Left lobe of liver (tissue), 2 donors: Measurements from ENCODE around the gene ATXN1. TPM values are rescaled to one million over a fixed set of nuclear protein-coding genes. Genes with fewer than 3 reads are reported as not detected.

Source experiments
- ATAC-seq: fragments of 200-7000 bp; cut with Tn5 transposase; one replicate; pipeline ENCODE4 v1.9.1; 2020; ENCODE audit warnings: mild to moderate bottlenecking, moderate library complexity
- DNase-seq: peaks from one replicate; pipeline ENCODE4 v3.0.0-alpha.2; 2020; ENCODE audit warnings: low spot score
- total RNA-seq: library from RNA; stranded (reverse); gene quantifications from one replicate; pipeline ENCODE4 v1.2.1, GENCODE V29; 2021
- donor health status: DM: no; HTN: no; CAD: no; lungs with moderate emphysema.
- donor health status: DM: no; HTN: yes; CAD: no.

The ATXN1 gene
- total RNA-seq, 1 donor from 2014 or later, result 29.5 TPM

DNA sequence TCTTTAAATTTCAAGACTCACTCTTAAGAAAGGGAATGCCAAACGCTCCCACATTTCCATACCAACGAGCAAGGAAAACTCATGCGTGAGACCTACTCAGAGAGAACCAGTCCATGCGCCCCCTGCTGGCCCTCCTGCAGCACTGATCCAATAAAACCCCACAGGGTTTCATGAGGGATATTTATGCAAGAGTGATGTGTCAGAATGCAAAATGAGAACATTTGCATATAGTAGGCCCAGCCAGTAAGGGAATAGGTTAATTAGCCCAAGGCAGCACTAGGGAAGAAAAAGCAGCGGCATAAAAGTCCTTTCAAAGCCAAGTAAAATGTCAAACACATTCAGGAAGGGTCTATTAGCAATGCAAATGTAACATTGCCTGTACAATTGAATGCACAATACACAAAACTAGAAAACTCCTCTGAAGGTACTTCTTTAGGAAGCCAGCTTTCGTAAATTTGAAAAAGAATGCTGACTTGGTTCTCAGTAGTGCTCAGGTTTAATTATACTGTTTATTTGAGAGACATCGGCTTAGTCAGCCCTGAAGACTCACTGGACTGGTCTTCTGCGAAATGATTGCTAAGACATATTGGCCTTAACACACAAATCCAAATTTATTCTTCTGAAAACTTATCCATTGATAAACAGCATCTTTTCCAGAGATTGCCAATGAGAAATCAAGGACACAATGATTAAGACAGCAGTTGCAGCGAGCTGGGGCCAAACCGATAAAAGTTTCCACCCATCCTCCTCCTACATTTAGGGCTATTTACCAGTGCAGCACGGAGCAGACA, 429.7 kb downstream of the ATXN1 start:
- ATAC-seq (peak; percentile 71), DNase-seq (no peak)

DNA sequence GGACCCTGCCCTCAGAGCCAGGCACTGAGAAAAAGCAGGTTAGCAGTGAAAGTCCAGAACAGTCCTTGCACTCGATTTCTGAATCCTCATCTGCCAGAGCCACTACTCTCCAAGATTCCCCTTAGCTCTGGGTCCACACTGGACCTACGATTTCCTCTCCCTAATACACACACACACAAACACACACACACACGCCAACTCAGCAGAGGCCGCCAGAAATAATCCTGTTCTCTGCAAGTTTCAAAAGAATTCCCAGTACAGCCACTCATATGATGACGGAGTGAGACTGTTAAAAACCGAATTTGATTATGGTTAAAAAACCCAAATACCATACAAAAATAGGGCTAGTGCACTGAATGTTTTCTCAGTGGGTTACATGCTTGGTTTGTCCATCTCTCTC, 432.0 kb downstream of the ATXN1 start:
- ATAC-seq (no peak), DNase-seq (no peak)

DNA sequence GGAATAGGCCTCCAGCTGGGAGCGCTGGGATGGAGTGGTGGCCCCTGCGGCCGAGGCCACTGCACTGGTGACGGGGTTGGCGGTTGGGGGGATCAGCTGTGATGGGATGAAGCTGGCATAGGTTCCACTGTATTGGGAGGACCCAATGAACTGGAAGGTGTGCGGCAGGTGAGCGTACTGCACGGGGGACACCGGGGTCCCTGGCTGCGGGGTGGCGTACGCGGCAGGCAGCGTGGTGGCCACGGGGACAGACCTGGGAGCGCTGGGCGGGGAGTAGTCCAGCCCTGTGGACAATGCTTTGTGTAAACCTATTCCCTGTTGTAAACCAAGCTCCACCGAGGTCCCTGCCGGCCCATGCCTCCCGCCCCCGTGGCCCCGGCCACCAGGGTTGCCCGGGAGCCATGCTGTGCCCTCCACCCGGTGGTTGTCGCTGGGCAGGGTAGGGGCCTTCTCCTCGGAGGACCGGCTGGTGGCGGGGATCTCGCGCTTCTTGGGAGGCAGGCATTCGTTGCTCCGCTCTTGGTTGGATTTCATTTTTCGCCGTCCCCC, 433.4 kb downstream of the ATXN1 start:
- no peak for ATAC-seq

DNA sequence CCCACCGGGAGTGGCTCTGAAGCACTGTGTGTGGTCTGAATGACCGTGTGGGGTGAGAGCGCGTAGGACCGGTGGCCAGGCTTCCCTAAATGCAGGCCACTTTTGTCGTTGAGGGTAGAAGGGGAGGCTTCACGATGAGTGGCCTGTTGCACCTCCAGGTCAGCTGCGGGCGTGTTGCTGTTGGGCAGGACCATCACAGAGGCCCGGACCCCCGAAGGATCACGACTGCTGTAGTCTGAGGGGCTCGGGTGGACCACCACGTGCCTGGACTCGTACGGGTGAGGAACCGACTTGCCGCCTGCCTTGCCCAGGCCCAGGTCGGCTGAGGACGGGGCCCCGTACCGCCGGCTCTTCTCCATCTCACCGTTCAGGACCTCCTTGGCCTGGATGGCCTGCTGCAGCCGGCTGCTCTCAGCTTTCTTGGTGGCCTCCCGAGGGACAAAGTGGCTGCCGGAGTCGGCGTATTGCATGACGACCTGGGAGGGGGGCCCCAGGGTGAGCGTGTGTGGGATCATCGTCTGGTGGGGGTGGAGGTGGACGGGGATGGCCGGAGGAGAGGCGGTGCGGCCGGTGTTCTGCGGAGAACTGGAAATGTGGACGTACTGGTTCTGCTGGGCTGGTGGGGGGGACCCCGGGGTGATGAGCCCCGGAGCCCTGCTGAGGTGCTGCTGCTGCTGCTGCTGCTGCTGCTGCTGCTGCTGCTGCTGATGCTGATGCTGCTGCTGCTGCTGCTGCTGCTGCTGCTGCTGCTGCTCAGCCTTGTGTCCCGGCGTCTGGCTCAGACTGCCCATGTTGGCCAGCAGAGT, 434.1 kb downstream of the ATXN1 start:
- ATAC-seq, result no peak
- DNase-seq, result no peak

More for the DNA sequence above, 433.4 kb downstream of the ATXN1 start:
- no peak for DNase-seq

DNA sequence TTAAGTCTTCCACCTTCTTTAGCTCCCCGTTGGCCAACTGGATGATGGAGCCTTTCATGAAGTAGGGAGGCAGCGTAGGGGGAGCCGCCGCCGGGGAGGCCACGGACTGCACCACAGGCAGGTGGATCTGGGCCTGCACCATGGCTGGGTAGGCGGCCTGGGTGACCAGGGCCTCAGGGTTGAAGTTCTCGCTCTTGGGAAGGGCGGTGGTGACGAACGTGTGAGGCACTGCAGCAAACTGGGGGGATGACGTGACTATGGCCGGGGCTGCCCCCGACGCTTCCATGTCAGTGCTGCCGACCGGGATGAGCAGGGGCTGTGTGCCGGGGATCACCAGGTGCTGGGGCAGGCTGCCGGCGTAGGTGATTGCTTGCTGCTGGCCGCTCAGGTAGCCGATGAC, 434.7 kb downstream of the ATXN1 start:
- DNase-seq, result no peak
- no peak for ATAC-seq

DNA sequence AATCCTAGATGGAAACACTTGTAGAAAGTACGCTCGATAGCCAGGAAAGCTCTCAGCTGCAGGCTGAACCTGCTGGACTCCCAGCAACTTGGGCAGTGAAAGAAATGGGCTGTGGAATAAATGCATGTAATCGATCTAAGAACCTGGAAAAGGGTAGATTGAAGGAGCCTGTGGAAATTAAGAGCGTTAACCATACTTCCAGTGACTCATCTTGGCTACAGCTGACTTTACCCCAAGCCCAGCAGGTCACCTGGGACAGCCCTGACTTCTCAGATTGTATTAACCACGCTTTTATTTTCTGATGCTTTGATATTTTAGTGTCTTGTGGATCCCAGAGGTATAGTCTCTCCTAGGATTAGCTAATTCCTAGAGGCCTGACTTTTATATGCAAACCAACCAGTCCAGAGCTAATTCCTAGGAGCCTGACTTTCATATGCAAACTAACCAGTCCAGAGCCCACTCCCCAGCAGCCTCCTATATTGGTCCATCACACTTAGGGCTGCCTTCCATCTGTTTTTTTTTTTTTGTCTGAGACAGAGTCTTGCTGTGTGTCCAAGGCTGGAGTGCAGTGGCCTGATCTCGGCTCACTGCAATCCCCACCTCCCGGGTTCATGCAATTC, 436.5 kb downstream of the ATXN1 start:
- ATAC-seq, result no peak
- no peak for DNase-seq

DNA sequence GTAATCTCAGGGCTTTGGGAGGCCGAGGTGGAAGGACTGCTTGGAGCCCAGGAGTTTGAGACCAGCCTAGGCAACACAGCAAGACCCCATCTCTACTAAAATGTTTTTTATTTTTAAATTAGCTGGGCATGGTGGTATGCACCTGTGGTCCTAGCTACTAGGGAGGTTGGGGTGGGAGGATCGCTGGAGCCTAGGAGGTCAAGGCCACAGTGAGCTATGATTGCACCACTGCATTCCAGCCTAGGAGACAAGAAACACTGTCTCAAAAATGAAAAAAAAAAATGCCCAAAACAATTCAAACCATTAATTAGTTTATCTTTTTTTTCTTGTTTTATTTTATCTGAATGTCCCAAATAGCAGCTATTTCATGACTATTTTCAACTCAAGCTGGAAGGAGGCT, 437.1 kb downstream of the ATXN1 start:
- DNase-seq, result no peak
- ATAC-seq, result no peak

DNA sequence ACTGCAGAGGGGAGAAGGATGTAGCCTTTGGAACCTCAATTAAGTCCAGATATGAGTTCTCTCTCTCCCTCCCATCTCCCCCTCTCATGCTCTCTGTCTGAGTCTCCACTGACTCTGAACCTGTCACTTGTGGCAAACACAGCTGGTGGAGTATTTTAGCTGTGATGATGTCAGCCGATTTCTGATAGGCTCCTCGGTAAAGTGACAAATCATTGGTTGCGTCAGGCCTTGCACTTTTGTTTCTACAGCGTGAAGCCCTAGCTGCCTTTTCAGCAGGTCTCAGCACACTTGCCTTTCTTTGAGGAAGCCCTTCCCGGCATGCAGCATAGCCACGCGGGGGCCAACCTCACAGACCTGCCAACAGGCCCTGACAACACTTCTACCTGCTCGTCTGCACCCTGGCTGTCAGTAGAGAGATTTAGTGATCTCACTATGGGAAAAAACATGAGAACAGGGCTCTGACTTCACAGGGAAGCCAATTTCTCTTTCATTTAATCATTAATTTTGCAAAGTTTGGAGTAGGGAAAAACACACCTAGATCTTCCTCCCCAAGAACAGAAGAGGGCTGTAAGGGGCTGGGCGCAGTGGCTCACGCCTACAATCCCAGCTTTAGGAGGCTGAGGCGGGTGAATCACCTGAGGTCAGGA, 438.5 kb downstream of the ATXN1 start:
- ATAC-seq (peak; percentile 15), DNase-seq (no peak)

DNA sequence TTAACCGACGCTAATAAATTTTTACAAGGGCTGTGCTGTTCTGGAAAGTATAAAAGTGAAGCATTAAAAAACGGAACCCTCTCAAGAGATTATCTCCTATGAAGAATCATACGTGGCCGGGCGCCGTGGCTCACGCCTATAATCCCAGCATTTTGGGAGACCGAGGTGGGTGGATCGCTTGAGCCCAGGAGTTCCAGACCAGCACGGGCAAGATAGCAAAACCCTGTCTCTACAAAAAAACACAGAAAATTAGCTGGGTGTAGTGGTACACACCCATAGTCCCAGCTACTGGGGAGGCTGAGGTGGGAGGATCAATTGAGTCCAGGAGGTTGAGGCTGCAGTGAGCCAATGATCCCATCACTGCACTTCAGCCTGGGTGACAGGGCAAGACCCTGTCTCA, 439.4 kb downstream of the ATXN1 start:
- no peak for ATAC-seq
- no peak for DNase-seq

DNA sequence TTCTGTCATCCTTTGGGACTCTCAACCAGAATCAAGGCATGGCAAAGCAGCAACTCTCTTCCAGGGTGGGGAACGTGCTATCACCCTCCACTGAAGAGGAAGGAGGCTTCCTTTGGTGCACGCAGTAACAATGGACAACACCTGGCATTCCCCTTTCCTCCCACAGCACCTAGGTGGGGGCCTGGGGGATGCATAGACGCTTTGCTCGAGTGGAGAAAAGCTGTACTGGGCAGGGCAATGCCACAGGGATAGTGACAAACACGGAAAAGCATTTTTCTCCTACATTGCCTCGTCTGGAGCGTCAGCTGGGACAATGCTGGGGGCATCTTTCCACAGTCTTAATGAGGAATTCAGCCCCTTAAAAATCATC, 439.9 kb downstream of the ATXN1 start:
- DNase-seq (no peak), ATAC-seq (no peak)

DNA sequence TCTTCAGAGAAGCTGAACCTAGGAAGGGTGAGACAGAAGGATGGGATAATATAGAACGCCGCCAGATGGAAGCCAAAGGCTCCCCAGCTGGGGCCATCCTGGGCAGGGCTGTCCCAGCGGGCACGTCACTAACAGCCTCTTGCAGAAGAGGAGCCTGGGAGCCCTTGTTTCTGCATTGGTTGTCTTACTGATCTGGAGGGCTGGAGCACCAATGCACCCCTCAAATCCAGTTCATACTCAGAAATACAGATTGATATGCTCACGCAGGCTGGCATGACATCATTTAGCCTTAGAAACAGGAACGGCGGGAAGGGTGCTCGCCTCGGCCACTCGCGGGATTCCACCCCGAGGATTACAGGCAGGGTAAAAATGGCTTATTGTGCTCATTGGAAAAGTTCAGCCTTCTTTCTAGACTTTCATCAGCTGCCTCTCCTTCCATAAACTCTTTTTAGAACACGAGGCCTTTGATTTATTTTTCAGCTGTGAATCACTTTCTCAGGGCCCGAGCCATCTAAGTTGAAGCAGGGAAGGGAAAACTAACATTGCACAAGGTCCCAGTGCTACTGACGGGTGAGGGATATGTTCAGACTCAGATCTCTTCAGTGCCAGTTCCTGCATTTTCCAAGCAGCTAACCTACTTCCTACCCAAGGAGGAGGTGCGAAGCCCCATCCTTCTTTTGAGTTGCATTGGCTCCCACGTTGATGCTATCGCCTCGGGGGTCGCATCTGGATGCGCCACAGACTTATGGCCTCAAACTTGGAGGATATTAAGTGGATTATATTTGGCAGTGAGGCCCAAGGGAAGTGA, 440.5 kb downstream of the ATXN1 start:
- DNase-seq, result no peak

DNA sequence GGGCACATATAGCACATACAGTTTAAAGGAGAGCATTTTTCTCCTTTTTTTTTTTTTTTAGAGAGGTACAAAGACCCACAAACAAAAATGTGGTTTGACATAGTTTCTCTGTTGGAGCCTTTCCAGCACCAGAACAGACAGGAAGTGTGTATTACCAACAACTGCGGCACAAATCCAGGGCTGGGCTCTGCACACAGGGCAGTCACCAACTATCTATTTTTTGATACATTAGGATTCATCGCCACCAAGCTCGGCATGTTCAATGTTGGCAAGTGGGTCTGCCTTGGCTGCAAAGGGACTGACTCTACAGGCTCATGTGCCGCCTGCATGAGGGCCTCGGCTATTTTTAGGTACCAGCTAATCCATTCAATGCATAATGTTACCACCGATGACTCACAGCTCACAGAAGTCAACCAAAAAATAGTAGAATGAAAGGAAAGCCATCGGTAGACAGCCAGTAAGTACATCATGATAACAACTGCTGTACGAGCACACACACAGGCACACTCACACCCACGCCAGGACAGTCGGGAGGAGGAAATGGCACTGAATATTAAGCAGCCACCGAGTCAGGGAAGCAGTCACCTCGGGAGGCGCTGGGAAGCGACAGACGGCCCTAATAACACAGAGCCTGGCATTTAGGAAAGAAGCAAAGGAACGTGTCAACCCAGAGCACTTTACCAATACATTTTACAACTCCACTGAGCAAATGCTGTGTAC, 441.3 kb downstream of the ATXN1 start:
- ATAC-seq (peak; percentile 38), DNase-seq (no peak)

More for the DNA sequence above, 440.5 kb downstream of the ATXN1 start:
- no peak for ATAC-seq

DNA sequence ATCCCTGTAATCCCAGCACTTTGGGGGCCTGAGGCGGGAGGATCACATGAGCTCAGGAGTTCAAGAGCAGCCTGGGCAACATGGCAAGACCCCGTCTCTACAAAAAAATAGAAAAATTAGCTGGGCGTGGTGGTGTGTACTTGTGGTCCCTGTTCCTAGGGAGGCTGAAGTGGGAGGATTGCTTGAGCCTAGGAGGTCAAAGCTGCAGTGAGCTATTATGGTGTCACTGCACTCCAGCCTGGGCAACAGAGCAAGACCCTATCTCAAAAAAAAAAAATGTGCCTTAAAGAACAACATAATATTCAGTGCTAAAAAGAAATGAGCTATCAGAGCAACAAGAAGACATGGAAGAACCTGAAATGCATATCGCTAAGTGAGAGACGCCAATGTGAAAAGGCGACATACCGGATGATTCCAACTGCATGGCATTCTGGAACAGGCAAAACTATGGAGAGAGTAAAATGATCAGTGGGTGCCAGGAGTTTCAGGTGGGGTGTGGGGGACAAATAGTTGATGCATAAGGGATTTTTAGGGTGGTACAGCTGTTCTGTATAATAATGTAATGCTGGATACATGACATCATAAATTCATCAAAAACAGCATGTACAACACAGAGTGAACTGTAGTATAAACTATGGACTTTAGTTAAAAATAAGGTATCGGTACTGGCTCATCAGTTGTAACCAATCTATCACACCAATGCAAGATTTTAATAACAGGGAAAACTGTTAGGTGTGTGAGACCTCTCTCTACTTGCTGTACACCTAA, 442.1 kb downstream of the ATXN1 start:
- ATAC-seq, result no peak
- no peak for DNase-seq

DNA sequence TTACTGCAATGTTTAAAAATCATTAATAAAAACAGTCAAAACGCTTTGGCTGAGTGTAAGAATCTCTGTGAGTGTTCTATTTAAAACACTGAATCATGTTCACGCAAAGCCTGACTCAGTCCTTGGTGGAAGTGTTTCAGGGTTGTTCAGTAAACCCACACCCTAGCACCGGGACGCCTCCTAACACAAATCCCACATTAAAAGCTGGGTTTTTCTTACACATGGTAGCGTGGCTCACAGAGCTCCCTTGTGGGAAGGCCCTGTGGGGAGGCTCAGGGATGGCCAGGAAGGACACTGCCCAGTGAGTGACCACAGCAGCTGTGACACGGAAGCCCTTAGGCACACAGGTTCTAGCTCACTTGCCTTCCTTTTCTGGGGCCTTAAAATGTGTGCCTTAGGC, 442.7 kb downstream of the ATXN1 start:
- DNase-seq (no peak), ATAC-seq (no peak)

DNA sequence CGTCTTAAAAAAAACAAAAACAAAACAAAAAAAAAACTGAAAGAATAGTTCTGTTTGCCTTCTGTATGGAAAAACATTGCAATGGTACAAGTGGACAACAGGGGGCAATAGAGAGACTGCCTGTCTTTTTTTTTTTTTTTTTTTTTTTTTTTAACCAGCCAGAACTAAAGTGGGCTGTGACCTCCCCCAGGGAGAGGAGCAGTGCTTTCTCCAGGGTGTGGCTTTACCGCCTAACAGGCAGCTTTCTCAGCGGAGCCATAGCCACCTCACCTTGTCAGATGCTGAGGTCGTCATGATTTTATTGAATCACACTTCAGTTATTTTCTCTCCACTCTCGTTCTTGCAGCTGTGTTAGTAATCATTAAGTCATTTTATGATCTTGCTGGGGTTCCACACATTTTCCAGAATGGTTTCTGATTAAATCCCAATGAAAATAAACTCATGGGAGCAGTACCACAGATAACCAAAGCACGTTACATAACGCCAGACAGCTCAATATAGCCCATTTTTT, 444.5 kb downstream of the ATXN1 start:
- ATAC-seq (peak; percentile 61), DNase-seq (no peak)

DNA sequence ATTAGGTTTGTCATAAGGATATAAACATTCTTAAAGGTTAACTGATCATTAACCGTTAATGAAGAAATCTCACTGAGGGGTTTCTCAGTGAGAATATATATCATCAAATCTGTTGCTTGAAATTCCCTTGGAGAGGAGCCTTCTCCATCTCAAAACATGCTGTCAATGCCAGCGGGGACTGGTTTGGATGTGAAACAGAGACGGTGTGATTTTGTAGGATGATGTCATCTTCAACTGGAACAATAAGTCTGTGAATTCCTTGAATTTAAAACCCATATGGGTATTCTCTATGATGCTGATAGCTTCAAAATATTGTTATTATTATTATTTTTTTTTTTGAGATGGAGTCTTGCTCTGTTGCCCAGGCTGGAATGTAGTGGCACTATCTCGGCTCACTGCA, 447.0 kb downstream of the ATXN1 start:
- no peak for ATAC-seq
- no peak for DNase-seq

DNA sequence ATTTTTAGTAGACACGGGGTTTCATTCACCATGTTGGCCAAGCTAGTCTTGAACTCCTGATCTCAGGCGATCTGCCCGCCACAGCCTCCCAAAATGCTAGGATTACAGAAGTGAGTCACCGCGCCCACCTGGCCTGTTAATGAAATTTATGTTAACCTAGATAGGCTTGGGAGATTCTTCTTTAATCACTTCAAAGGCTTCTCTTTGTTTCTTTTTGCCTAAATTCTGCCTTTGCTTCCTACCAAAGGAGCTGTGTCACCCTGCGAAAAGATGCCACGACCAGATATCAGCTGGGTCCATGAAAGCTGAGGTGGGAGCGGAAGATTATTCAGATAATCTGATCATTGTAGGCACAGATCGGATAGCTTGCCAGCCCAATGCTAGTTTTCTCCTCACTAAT, 447.5 kb downstream of the ATXN1 start:
- DNase-seq (no peak), ATAC-seq (no peak)

DNA sequence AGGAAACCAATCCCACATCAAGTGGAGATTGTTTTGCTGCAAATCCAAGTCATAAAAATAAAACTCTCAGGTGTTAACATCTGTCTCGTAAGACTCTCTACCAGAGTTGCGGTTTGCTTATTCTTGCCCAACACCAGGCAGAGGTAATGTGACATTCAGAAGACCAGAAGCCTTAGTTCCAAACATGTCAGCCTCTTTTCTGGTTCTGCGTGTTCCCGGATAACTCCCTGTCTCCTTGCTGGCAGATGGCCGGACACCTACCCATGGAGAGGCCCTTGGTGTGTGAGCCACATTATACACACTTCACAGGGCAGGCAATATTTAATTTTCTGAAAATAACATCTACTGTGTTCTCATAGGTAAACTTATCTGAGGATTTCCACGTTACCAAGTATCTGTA, 449.5 kb downstream of the ATXN1 start:
- ATAC-seq, result no peak
- no peak for DNase-seq

DNA sequence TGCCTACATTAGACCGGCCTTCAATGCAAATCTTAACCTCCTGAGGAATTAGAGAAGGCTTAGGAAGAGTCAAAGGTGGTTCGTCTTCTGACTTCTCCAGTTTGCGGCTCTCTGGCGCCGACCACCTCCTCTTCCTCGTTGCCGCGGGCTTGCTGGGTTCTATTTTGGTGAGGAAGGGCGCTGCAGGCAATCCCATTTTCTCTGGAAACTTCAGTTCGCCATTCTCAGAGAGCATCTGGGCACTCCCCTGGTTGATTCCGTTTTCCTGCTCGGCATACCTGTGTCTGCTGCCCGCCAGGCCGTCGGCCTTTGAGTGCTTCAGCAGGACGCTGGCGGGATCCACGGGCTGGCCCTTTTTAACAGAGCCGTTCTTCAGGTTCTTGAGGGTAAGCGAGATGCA, 454.9 kb downstream of the ATXN1 start:
- no peak for ATAC-seq
- DNase-seq, result no peak
